IMR-90 (cell line): ENCODE measurements around the gene PACC1. TPM values are rescaled to one million over a fixed set of nuclear protein-coding genes. Genes with fewer than 3 reads are reported as not detected.
"Not testable (repeated sequence)": the region's sequence is repeated elsewhere in the genome, so short reads cannot be mapped to it uniquely, and the experiment has no call there.

Source experiments
- ATAC-seq: fragments of 200-7000 bp; cut with Tn5 transposase; 2 replicates; pipeline ENCODE4 v1.9.1; 2020; ENCODE audit warnings: low read depth, mild to moderate bottlenecking, moderate library complexity
- BruUV-seq: library from RNA; stranded (reverse); fragments of 400-500 nt; replicated peaks from 2 replicates; lab custom pipeline; 2021; lab: Mats Ljungman, UMichigan
- CTCF ChIA-PET: fragments of 300-600 bp; formaldehyde crosslinking; extraction: SDS; loops from one replicate; lab custom pipeline; 2021; ENCODE audit warnings: antibody characterized with exemption; lab: Yijun Ruan, JAX
- POLR2A ChIA-PET: fragments of 300-600 bp; sonication (Branson Sonifier 250); formaldehyde crosslinking; loops from one replicate; lab custom pipeline; 2022; ENCODE audit warnings: antibody characterized with exemption; ENCODE audit not compliant: unreplicated experiment; lab: Charles Lee
- DNase-seq: peaks from one replicate; pipeline ENCODE4 v3.0.0; 2013
- H2AFZ ChIP-seq: replicated peaks from 2 replicates; pipeline ENCODE3; 2013; ENCODE audit warnings: low read length, mild to moderate bottlenecking; ENCODE audit not compliant: poor library complexity
- H2AK5ac ChIP-seq: 2 replicates; pipeline ENCODE4 v1.6.1; 2013; ENCODE audit warnings: low read depth, low read length, inconsistent platforms
- H2AK9ac ChIP-seq: replicated peaks from 2 replicates; pipeline ENCODE3; 2013; ENCODE audit warnings: mild to moderate bottlenecking, low read depth, low read length, moderate library complexity; ENCODE audit not compliant: poor library complexity
- H2BK120ac ChIP-seq: 2 replicates; pipeline ENCODE4 v1.6.1; 2013; ENCODE audit warnings: low read depth, low read length, inconsistent platforms
- H2BK15ac ChIP-seq: 3 replicates; pipeline ENCODE4 v1.6.1; 2013; ENCODE audit warnings: low read depth, low read length, inconsistent platforms
- H2BK20ac ChIP-seq: 2 replicates; pipeline ENCODE4 v1.6.1; 2013; ENCODE audit warnings: low read depth, mild to moderate bottlenecking, inconsistent platforms, low read length, moderate library complexity
- H2BK5ac ChIP-seq: 2 replicates; pipeline ENCODE4 v1.6.1; 2013; ENCODE audit warnings: mild to moderate bottlenecking, low read depth, low read length, inconsistent platforms; ENCODE audit not compliant: poor library complexity, severe bottlenecking
- H3K14ac ChIP-seq: replicated peaks from 2 replicates; pipeline ENCODE4 v1.6.1; 2013; ENCODE audit warnings: low read depth, low read length, inconsistent platforms
- H3K18ac ChIP-seq: 2 replicates; pipeline ENCODE4 v1.6.1; 2013; ENCODE audit warnings: low read depth, low read length, control low read depth
- H3K23ac ChIP-seq: 2 replicates; pipeline ENCODE4 v1.6.1; 2013; ENCODE audit warnings: low read depth, low read length, inconsistent platforms
- H3K27ac ChIP-seq: 2 replicates; pipeline ENCODE4 v1.5.1; 2013; ENCODE audit warnings: mild to moderate bottlenecking, control low read depth, low read length; ENCODE audit not compliant: insufficient read depth
- H3K27me3 ChIP-seq: 2 replicates; pipeline ENCODE4 v1.6.1; 2013; ENCODE audit warnings: low read length; ENCODE audit not compliant: control insufficient read depth, insufficient read depth
- H3K36me3 ChIP-seq: 2 replicates; pipeline ENCODE4 v1.6.1; 2013; ENCODE audit warnings: low read length, mixed read lengths; ENCODE audit not compliant: control insufficient read depth, insufficient read depth
- H3K4ac ChIP-seq: 2 replicates; pipeline ENCODE4 v1.6.1; 2013; ENCODE audit warnings: low read depth, low read length, inconsistent platforms
- H3K4me1 ChIP-seq: 2 replicates; pipeline ENCODE4 v1.6.1; 2013; ENCODE audit warnings: low read length, mixed read lengths; ENCODE audit not compliant: control insufficient read depth, insufficient read depth
- H3K4me2 ChIP-seq: 2 replicates; pipeline ENCODE4 v1.6.1; 2013; ENCODE audit warnings: low read depth, mild to moderate bottlenecking, control low read depth, low read length, moderate library complexity
- H3K4me3 ChIP-seq: 2 replicates; pipeline ENCODE4 v1.5.1; 2013; ENCODE audit warnings: low read depth, mild to moderate bottlenecking, control low read depth, low read length, moderate library complexity; ENCODE audit not compliant: insufficient read depth
- H3K56ac ChIP-seq: 2 replicates; pipeline ENCODE4 v1.6.1; 2013; ENCODE audit warnings: low read length, inconsistent platforms; ENCODE audit not compliant: insufficient read depth; ENCODE audit errors: extremely low read depth
- H3K79me1 ChIP-seq, 2 experiments: 2 replicates each; pipeline ENCODE4 v1.6.1; 2013; ENCODE audit warnings: low read length in 2 of 2, inconsistent platforms in 1 of 2, low read depth in 1 of 2
- H3K9ac ChIP-seq: 2 replicates; pipeline ENCODE4 v1.6.1; 2013; ENCODE audit warnings: low read depth, low read length, control low read depth
- H3K9me1 ChIP-seq: 2 replicates; pipeline ENCODE4 v1.6.1; 2013; ENCODE audit warnings: low read length, inconsistent platforms; ENCODE audit not compliant: insufficient read depth
- H3K9me3 ChIP-seq: 2 replicates; pipeline ENCODE4 v1.6.1; 2013; ENCODE audit warnings: low read length; ENCODE audit not compliant: control insufficient read depth, insufficient read depth
- H4K20me1 ChIP-seq: 2 replicates; pipeline ENCODE4 v1.6.1; 2013; ENCODE audit warnings: low read length, inconsistent platforms; ENCODE audit not compliant: insufficient read depth
- H4K5ac ChIP-seq: 2 replicates; pipeline ENCODE4 v1.6.1; 2013; ENCODE audit warnings: mild to moderate bottlenecking, low read depth, low read length, control low read depth
- H4K8ac ChIP-seq, 2 experiments: 2 replicates each; pipeline ENCODE4 v1.6.1; 2013; ENCODE audit warnings: low read depth in 2 of 2, low read length in 2 of 2, control low read depth in 1 of 2, inconsistent platforms in 1 of 2
- H4K91ac ChIP-seq: 2 replicates; pipeline ENCODE4 v1.6.1; 2013; ENCODE audit warnings: low read depth, low read length, inconsistent platforms; ENCODE audit not compliant: insufficient read depth
- BHLHE40 ChIP-seq: fragments of 150-350 bp; IDR thresholded peaks from 2 replicates; pipeline ENCODE4 v1.6.1; 2016; ENCODE audit warnings: mild to moderate bottlenecking, low read depth, low read length
- CHD1 ChIP-seq: IDR thresholded peaks from 2 replicates; pipeline ENCODE4 v1.6.1; 2012; ENCODE audit warnings: low read depth, low read length, improper control_type of control experiment
- FOS ChIP-seq: fragments of 150-350 bp; IDR thresholded peaks from 2 replicates; pipeline ENCODE4 v1.6.1; 2016; ENCODE audit warnings: low read depth, low read length
- MAZ ChIP-seq: IDR thresholded peaks from 2 replicates; pipeline ENCODE4 v1.6.1; 2012; ENCODE audit warnings: low read depth, mild to moderate bottlenecking, low read length, improper control_type of control experiment, moderate library complexity, borderline replicate concordance
- RAD21 ChIP-seq: IDR thresholded peaks from 2 replicates; pipeline ENCODE4 v1.6.1; 2012; ENCODE audit warnings: low read length, improper control_type of control experiment
- RCOR1 ChIP-seq: IDR thresholded peaks from 2 replicates; pipeline ENCODE4 v1.6.1; 2012; ENCODE audit warnings: mild to moderate bottlenecking, low read length, improper control_type of control experiment; ENCODE audit not compliant: insufficient replicate concordance
- RFX5 ChIP-seq: IDR thresholded peaks from 2 replicates; pipeline ENCODE4 v1.8.0; 2012; ENCODE audit warnings: low read depth, mild to moderate bottlenecking, low read length, moderate library complexity
- WGBS, 2 experiments: methylation state at CpG; one replicate each; pipeline versions ENCODE4 v1.1.5 to v1.1.7; 2013; ENCODE audit warnings: missing lambda C conversion rate in 2 of 2; ENCODE audit not compliant: insufficient read length in 1 of 2; ENCODE audit errors: extremely low coverage in 2 of 2; 5-methylcytosine and 5-hydroxymethylcytosine counted together
- dilution Hi-C: fragments of 300-500 bp; cut with HindIII; formaldehyde crosslinking; loops from one replicate; pipeline ENCODE4 v1.14.3; 2018; ENCODE audit warnings: low sequenced_read_pairs; ENCODE audit not compliant: unreplicated experiment
- in situ Hi-C: fragments of 300-500 bp; cut with MboI; formaldehyde crosslinking; loops from 3 replicates; pipeline ENCODE4 v1.14.3; 2019; ENCODE audit warnings: low sequenced_read_pairs, inconsistent platforms, mixed read lengths
- intact Hi-C: fragments of 100-400 bp; cut with micrococcal nuclease; formaldehyde crosslinking; loops from 2 replicates; pipeline ENCODE4 v1.10.0; 2022
- polyA plus RNA-seq, 3 experiments: library from polyadenylated mRNA; depleted of rRNA; stranded (reverse); fragments of >200 nt; gene quantifications; 2 replicates each; pipeline ENCODE4 v1.2.3, GENCODE V29; 2012; ENCODE audit warnings: low replicate concordance in 1 of 3
- total RNA-seq: library from RNA; depleted of rRNA; stranded (reverse); fragments of >200 nt; gene quantifications from 2 replicates; pipeline ENCODE4 v1.2.3, GENCODE V29; 2012

PACC1 gene
- total and polyA plus RNA-seq, 2 of the 4 experiments (the other 2 are of a cell fraction): 8.6 to 13.4 TPM

GRCh38 chr1:212396638-212397037 is 18.0 kb downstream of the PACC1 start:
- Histone ChIP-seq H2BK120ac (no peak overlapping the region), H2BK15ac (no peak overlapping the region), H3K14ac (no peak overlapping the region), H3K4me1 (no peaks in the 10 kb centered on the region), H3K18ac (no peak overlapping the region), H3K36me3 (no peaks in the 10 kb centered on the region), H4K8ac (no peak overlapping the region), H3K9ac (no peak overlapping the region), H2BK20ac (no peak overlapping the region), H4K20me1 (no peaks in the 10 kb centered on the region), H4K5ac (no peak overlapping the region), H3K4ac (no peak overlapping the region), H3K9me1 (no peaks in the 10 kb centered on the region), H3K9me3 (no peaks in the 10 kb centered on the region; the same call in 1 of the 2 replicates), H2AK9ac (no peak overlapping the region), H3K56ac (no peak overlapping the region), H3K27me3 (no peaks in the 10 kb centered on the region), H3K27ac (no peak overlapping the region), H3K23ac (no peak overlapping the region), H3K4me3 (no peak overlapping the region), H3K79me1 (0 out of 4 replicates have a peak, but pooled peaks cover 0 to 5% of the 10 kb centered on the region in 2 experiments), H3K4me2 (no peak overlapping the region), H2AK5ac (no peak overlapping the region), H4K91ac (no peak overlapping the region), H2BK5ac (no peak overlapping the region), H2AFZ (no peak overlapping the region)
- WGBS, 2 experiments: no CpG with 5 or more reads among the region's 3 CpGs
- TF ChIP-seq RFX5 (no peak), RAD21 (no peak), CHD1 (no peak), BHLHE40 (no peak), RCOR1 (no peak), FOS (no peak), MAZ (no peak)
- no peak for DNase-seq
- in situ Hi-C loops (no loop called here), dilution Hi-C loops (no loop called here), intact Hi-C loops (no loop called here)
- no TSS peak for BruUV-seq
- no peak for ATAC-seq
- ChIA-PET CTCF (interaction anchor here (0.7 kb wide), 1 partner anchor 128 kb away, joined by 4 read pairs; no protein-coding TSS in a partner anchor), POLR2A (no interaction called here)

DNA sequence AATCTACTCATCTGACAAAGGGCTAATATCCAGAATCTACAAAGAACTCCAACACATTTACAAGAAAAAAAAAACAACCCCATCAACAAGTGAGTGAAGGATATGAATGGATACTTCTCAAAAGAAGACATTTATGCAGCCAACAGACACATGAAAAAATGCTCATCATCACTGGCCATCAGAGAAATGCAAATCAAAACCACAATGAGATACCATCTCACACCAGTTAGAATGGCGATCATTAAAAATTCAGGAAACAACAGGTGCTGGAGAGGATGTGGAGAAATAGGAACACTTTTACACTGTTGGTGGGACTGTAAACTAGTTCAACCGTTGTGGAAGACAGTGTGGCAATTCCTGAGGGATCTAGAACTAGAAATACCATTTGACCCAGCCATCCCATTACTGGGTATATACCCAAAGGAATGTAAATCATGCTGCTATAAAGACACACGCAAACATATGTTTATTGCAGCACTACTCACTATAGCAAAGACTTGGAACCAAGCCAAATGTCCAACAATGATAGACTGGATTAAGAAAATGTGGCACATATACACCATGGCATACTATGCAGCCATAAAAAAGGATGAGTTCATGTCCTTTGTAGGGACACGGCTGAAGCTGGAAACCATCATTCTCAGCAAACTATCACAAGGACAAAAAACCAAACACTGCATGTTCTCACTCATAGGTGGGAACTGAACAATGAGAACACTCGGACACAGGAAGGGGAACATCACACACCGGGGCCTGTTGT is 18.8 kb downstream of the PACC1 start:
- H4K5ac ChIP-seq, ATAC-seq, H3K9me1 ChIP-seq, H2BK5ac ChIP-seq, H3K79me1 ChIP-seq, H3K4me3 ChIP-seq, intact Hi-C loops, H3K9ac ChIP-seq, H3K27ac ChIP-seq, H4K20me1 ChIP-seq, H4K8ac ChIP-seq, H2BK20ac ChIP-seq, H3K36me3 ChIP-seq, H3K4ac ChIP-seq, H2BK120ac ChIP-seq, in situ Hi-C loops, H3K9me3 ChIP-seq, H3K4me1 ChIP-seq, H4K91ac ChIP-seq, H2AFZ ChIP-seq, POLR2A ChIA-PET, DNase-seq, H3K18ac ChIP-seq, dilution Hi-C loops, H3K56ac ChIP-seq, BruUV-seq, H3K14ac ChIP-seq, H2AK9ac ChIP-seq, H2AK5ac ChIP-seq, H3K23ac ChIP-seq, H3K4me2 ChIP-seq, H3K27me3 ChIP-seq, H2BK15ac ChIP-seq: not testable (repeated sequence)
- WGBS, 2 experiments: no CpG with 5 or more reads among the region's 6 CpGs
- CTCF ChIA-PET: interaction anchor here (0.7 kb wide), 1 partner anchor 127 kb away, joined by 4 read pairs; no protein-coding TSS in a partner anchor
